ENCODE data around the gene GPR157.
"Not testable (repeated sequence)": the region's sequence is repeated elsewhere in the genome, so short reads cannot be mapped to it uniquely, and the experiment has no call there.

GPR157 gene

DNA sequence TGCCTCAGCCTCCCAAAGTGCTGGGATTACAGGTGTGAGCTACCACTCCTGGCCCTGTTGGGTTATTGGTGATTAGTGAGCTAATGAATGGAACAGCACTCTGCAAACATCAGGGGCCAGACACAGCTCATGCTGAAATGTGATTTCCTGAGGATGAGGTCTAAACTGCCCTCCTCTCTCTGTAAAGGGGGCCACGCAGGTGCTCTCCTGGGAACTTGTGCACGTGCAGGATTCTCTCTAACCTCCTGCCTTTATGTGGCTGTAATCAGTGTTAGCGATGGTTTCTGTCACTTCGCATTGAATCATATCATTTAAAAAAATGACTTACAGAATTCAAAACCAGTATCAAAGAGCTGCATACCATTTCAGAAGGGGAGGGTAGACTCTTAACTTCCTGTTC, 3.6 kb downstream of the GPR157 start:
- DNase-seq (ENCODE audit: low read depth, low spot score) = no peak
- ChIA-PET POLR2A (no interaction called here), CTCF (interaction anchor here (1.0 to 7.3 kb wide), 8 partner anchors 10 to 142 kb away, joined by 3 to 45 read pairs (median 5); partner anchors contain the start of gene H6PD)
- TF ChIP-seq, protein P1, sequence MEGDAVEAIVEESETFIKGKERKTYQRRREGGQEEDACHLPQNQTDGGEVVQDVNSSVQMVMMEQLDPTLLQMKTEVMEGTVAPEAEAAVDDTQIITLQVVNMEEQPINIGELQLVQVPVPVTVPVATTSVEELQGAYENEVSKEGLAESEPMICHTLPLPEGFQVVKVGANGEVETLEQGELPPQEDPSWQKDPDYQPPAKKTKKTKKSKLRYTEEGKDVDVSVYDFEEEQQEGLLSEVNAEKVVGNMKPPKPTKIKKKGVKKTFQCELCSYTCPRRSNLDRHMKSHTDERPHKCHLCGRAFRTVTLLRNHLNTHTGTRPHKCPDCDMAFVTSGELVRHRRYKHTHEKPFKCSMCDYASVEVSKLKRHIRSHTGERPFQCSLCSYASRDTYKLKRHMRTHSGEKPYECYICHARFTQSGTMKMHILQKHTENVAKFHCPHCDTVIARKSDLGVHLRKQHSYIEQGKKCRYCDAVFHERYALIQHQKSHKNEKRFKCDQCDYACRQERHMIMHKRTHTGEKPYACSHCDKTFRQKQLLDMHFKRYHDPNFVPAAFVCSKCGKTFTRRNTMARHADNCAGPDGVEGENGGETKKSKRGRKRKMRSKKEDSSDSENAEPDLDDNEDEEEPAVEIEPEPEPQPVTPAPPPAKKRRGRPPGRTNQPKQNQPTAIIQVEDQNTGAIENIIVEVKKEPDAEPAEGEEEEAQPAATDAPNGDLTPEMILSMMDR (IDR thresholded peaks at IDR 0.05; ENCODE audit: insufficient read depth, low read length, missing control alignments) = no peak
- H3K4me3 ChIP-seq (ENCODE audit: low read depth, low read length) = no peak overlapping the region

DNA sequence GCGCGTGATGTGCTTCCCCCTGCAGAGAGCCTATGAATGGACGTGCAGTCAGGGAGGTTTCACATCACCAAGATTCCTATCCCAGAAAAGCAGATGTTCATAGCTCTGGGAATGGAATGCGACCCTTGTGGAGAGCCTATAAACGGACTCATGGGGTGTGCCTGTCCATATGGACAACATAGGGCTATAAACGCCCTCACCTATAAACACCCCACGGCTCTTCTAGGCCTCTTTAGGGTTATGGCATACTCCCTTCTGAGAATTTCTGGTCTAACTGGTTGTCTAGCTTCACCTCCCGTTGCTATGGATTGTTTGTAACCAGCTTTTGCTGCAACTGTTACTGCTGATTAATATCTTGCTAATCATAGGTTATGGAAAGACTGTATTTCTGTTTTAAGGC, 4.5 kb downstream of the GPR157 start:
- DNase-seq (ENCODE audit: low read depth, low spot score); H3K4me3 ChIP-seq (ENCODE audit: low read depth, low read length); POLR2A ChIA-PET: not testable (repeated sequence)
- CTCF ChIA-PET = interaction anchor here (2.9 to 7.3 kb wide), 2 partner anchors 14 to 22 kb away, joined by 10 to 45 read pairs; no protein-coding TSS in a partner anchor

DNA sequence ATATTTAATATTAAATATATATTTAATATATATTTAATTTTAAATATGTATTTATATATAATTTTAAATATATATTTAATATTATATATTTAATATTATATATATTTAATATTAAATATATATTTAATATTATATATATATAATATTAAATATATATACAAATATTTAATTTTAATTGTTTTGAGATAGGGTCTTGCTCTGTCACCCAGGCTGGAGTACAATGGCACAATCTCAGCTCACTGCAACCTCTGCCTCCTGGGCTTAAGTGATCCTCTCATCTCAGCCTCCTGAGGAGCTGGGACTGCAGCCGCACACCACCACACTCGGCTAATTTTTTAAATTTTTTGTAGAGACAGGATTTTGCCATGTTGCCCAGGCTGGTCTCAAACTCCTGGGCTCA, 5.2 kb downstream of the GPR157 start:
- DNase-seq (ENCODE audit: low read depth, low spot score); H3K4me3 ChIP-seq (ENCODE audit: low read depth, low read length); POLR2A ChIA-PET: not testable (repeated sequence)
- CTCF ChIA-PET = interaction anchor here (2.9 to 7.3 kb wide), 2 partner anchors 13 to 22 kb away, joined by 10 to 45 read pairs; no protein-coding TSS in a partner anchor

DNA sequence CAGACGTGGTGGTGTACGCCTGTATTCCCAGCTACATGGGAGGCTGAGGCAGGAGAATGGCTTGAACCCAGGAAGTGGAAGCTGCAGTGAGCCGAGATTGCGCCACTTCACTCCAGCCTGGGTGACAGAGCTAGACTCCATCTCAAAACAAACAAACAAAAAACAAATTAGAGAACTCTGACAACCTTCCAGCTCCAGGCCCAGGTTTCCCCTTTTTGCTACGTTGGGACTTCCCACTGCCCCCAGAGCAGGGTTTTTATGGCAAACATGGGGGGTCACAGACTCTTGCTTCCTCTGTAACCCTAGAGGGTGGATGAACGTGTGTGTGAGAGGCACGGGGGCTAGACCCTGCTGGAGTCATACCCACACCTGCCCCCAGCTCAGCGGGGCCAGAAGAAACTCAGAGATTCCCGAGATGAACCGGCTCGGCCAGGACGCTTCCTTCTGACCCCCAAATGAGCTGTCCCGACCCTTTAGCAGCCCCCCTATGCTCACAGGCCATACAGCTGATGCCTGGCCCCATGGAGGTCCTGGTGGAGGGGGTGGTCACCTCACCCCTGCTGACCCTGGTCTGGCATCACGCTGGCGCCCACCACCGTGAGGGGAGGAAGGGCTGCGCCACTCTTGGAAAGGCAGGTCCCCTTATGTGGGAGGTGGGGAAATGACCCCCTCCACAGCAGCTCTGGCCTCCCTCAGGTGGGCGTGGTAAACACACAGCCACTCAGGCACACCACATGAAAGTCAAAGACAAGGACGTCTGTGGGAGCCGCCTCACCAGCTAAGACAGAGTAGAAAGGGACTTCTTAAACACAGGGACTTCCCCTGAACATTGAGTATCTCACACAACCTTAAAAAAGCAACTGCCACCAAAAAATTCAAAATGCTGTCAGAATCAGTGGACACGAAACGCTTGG, 7.1 kb downstream of the GPR157 start:
- POLR2A ChIA-PET = no interaction called here
- no peak for DNase-seq (ENCODE audit: low read depth, low spot score)

DNA sequence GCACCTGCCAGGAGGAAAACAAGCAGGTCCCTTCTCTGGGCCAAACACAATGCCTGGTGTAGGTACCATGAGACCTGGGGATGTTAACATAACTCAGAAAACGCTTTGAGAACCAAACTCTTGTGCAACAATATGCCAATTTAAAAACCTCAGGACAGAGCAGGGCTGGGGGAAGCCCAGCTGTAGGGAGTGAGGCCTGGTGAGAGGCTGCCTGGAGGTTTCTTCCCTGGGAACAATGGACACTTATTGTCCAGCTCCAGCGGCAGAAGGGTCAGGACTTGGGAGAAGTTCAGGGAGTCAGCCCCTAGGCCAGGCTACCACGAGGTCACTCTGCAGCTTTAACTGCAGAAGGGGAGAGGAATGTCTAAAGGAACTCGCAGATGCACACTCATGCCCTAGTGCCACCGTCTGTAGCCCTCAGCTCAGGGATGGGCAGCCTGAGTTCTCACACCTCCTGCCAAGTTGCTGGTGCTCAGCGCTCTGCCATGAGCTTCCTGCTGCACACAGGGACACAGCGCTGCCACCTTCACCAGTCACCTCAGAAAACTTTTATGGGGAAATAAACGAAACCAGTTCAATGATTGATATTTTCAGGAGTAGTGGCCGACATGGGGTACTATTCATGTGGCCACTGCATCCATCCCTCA, 8.5 kb downstream of the GPR157 start:
- CTCF ChIA-PET = interaction anchor here (0.9 to 3.5 kb wide), 6 partner anchors 9 to 115 kb away, joined by 3 to 30 read pairs (median 4); no protein-coding TSS in a partner anchor

More for the DNA sequence above, 7.1 kb downstream of the GPR157 start:
- no peak overlapping the region for H3K4me3 ChIP-seq (ENCODE audit: low read depth, low read length)
- CTCF ChIA-PET = interaction anchor here (0.8 to 3.5 kb wide), 4 partner anchors 10 to 116 kb away, joined by 3 to 30 read pairs (median 4); no protein-coding TSS in a partner anchor
- TF ChIP-seq, protein P1 (IDR thresholded peaks at IDR 0.05; ENCODE audit: insufficient read depth, low read length, missing control alignments) = no peak

DNA sequence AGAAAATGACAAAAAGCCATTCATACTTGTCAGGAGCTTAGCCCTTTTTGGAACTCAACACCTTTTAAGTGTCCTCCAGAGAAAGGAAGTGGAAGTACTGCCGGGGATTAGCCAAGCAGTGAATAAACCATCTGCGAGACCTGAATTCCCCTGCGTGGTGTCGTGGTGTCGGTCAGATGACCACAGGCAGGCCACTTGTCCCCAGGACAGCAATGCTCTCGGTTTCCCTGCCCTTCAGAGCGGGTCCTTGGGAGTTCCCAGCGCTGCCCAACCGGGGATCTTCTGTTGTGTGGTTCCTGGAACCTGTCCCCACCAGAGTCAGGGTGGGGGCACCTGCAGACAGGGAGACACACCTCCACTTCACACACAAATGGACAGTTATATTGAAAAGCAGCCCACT, 9.2 kb downstream of the GPR157 start:
- ChIA-PET CTCF (interaction anchor here (1.3 to 3.5 kb wide), 4 partner anchors 8 to 114 kb away, joined by 3 to 30 read pairs (median 8); no protein-coding TSS in a partner anchor), POLR2A (no interaction called here)

More for the DNA sequence above, 8.5 kb downstream of the GPR157 start:
- TF ChIP-seq, protein P1 (IDR thresholded peaks at IDR 0.05; ENCODE audit: insufficient read depth, low read length, missing control alignments) = no peak
- POLR2A ChIA-PET = no interaction called here
- H3K4me3 ChIP-seq (ENCODE audit: low read depth, low read length) = no peak overlapping the region
- no peak for DNase-seq (ENCODE audit: low read depth, low spot score)

More for the DNA sequence above, 9.2 kb downstream of the GPR157 start:
- TF ChIP-seq, protein P1 (IDR thresholded peaks at IDR 0.05; ENCODE audit: insufficient read depth, low read length, missing control alignments) = no peak
- no peak overlapping the region for H3K4me3 ChIP-seq (ENCODE audit: low read depth, low read length)
- no peak for DNase-seq (ENCODE audit: low read depth, low spot score)

All from AG04449 (cell line).